SK-N-SH (cell line): ENCODE measurements around the gene OR10G2.
"Not testable (repeated sequence)": the region's sequence is repeated elsewhere in the genome, so short reads cannot be mapped to it uniquely, and the experiment has no call there.

Experiments
- EP300 ChIP-seq, 2 experiments: IDR thresholded peaks; 2 replicates each; pipeline versions ENCODE4 v1.4.0 to v1.6.1; 2012; ENCODE audit warnings: borderline replicate concordance in 1 of 2, low read depth in 1 of 2, low read length in 1 of 2
- GABPA ChIP-seq: IDR thresholded peaks from 2 replicates; pipeline ENCODE4 v1.4.0; 2012; ENCODE audit warnings: low read depth, mild to moderate bottlenecking
- MXI1 ChIP-seq: IDR thresholded peaks from 2 replicates; pipeline ENCODE4 v1.6.1; 2012; ENCODE audit warnings: mild to moderate bottlenecking, low read depth, low read length, improper control_type of control experiment
- NRF1 ChIP-seq: IDR thresholded peaks from 2 replicates; pipeline ENCODE4 v1.6.1; 2012; ENCODE audit warnings: low read depth, mild to moderate bottlenecking, low read length
- RAD21 ChIP-seq: IDR thresholded peaks from 2 replicates; pipeline ENCODE4 v1.6.1; 2012; ENCODE audit warnings: mild to moderate bottlenecking, low read length
- SMC3 ChIP-seq: IDR thresholded peaks from 2 replicates; pipeline ENCODE4 v1.6.1; 2012; ENCODE audit warnings: low read depth, low read length, improper control_type of control experiment
- TAF1 ChIP-seq: IDR thresholded peaks from 2 replicates; pipeline ENCODE4 v1.6.1; 2012; ENCODE audit warnings: low read depth, mild to moderate bottlenecking, low read length, moderate library complexity, borderline replicate concordance
- TEAD4 ChIP-seq: IDR thresholded peaks from 2 replicates; pipeline ENCODE4 v1.4.0; 2012; ENCODE audit warnings: mild to moderate bottlenecking, borderline replicate concordance; ENCODE audit not compliant: insufficient read depth
- TF ChIP-seq, protein P1 (sequence below): fragments of 200-600 bp; sonication (generic); IDR thresholded peaks from 2 replicates; pipeline ENCODE4 v1.6.1; 2017; ENCODE audit warnings: antibody characterized with exemption, mild to moderate bottlenecking, moderate library complexity
- TF ChIP-seq, protein P2 (sequence below): IDR thresholded peaks from 2 replicates; pipeline ENCODE4 v1.6.1; 2012; ENCODE audit warnings: mild to moderate bottlenecking, low read depth, low read length, moderate library complexity
- TF ChIP-seq, protein P3 (sequence below): IDR thresholded peaks from 2 replicates; pipeline ENCODE4 v1.4.0; 2012; ENCODE audit warnings: low read depth
- TF ChIP-seq, protein P4 (sequence below): IDR thresholded peaks from 2 replicates; pipeline ENCODE4 v1.4.0; 2012; ENCODE audit warnings: low read depth, borderline replicate concordance

DNA sequence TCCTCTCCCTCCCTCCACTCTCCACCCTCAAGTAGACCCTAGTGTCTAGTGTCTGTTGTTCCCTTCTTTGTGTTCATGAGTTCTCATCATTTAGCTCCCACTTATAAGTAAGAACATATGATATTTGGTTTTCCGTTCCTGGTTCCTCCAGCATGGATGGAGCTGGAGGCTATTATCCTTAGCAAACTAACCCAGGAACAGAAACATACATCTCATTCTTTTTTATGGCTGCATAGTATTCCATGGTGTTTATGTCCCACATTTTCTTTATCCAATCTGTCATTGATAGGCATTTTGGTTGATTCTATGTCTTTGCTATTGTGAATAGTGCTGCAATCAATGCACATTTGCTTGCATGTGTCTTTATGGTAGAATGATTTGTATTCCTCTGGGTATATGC is 4.2 kb downstream of the OR10G2 start:
- TF ChIP-seq, protein P1, sequence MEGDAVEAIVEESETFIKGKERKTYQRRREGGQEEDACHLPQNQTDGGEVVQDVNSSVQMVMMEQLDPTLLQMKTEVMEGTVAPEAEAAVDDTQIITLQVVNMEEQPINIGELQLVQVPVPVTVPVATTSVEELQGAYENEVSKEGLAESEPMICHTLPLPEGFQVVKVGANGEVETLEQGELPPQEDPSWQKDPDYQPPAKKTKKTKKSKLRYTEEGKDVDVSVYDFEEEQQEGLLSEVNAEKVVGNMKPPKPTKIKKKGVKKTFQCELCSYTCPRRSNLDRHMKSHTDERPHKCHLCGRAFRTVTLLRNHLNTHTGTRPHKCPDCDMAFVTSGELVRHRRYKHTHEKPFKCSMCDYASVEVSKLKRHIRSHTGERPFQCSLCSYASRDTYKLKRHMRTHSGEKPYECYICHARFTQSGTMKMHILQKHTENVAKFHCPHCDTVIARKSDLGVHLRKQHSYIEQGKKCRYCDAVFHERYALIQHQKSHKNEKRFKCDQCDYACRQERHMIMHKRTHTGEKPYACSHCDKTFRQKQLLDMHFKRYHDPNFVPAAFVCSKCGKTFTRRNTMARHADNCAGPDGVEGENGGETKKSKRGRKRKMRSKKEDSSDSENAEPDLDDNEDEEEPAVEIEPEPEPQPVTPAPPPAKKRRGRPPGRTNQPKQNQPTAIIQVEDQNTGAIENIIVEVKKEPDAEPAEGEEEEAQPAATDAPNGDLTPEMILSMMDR: not testable (repeated sequence)
- not testable (repeated sequence) for TF ChIP-seq GABPA; TAF1; NRF1; RAD21; TEAD4; SMC3; MXI1; EP300 (IDR thresholded peaks at IDR 0.05; ENCODE audit: borderline replicate concordance in 1 of 2, low read depth in 1 of 2, low read length in 1 of 2)
- TF ChIP-seq, protein P2, sequence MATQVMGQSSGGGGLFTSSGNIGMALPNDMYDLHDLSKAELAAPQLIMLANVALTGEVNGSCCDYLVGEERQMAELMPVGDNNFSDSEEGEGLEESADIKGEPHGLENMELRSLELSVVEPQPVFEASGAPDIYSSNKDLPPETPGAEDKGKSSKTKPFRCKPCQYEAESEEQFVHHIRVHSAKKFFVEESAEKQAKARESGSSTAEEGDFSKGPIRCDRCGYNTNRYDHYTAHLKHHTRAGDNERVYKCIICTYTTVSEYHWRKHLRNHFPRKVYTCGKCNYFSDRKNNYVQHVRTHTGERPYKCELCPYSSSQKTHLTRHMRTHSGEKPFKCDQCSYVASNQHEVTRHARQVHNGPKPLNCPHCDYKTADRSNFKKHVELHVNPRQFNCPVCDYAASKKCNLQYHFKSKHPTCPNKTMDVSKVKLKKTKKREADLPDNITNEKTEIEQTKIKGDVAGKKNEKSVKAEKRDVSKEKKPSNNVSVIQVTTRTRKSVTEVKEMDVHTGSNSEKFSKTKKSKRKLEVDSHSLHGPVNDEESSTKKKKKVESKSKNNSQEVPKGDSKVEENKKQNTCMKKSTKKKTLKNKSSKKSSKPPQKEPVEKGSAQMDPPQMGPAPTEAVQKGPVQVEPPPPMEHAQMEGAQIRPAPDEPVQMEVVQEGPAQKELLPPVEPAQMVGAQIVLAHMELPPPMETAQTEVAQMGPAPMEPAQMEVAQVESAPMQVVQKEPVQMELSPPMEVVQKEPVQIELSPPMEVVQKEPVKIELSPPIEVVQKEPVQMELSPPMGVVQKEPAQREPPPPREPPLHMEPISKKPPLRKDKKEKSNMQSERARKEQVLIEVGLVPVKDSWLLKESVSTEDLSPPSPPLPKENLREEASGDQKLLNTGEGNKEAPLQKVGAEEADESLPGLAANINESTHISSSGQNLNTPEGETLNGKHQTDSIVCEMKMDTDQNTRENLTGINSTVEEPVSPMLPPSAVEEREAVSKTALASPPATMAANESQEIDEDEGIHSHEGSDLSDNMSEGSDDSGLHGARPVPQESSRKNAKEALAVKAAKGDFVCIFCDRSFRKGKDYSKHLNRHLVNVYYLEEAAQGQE: not testable (repeated sequence)
- TF ChIP-seq, protein P3, sequence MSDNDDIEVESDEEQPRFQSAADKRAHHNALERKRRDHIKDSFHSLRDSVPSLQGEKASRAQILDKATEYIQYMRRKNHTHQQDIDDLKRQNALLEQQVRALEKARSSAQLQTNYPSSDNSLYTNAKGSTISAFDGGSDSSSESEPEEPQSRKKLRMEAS: not testable (repeated sequence)
- TF ChIP-seq, protein P4, sequence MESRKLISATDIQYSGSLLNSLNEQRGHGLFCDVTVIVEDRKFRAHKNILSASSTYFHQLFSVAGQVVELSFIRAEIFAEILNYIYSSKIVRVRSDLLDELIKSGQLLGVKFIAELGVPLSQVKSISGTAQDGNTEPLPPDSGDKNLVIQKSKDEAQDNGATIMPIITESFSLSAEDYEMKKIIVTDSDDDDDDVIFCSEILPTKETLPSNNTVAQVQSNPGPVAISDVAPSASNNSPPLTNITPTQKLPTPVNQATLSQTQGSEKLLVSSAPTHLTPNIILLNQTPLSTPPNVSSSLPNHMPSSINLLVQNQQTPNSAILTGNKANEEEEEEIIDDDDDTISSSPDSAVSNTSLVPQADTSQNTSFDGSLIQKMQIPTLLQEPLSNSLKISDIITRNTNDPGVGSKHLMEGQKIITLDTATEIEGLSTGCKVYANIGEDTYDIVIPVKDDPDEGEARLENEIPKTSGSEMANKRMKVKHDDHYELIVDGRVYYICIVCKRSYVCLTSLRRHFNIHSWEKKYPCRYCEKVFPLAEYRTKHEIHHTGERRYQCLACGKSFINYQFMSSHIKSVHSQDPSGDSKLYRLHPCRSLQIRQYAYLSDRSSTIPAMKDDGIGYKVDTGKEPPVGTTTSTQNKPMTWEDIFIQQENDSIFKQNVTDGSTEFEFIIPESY: not testable (repeated sequence)
